ENCODE results near the gene ZNF630. TPM values are rescaled to one million over a fixed set of nuclear protein-coding genes. Genes with fewer than 3 reads are reported as not detected.
A peak's percentile ranks its signal among the peaks of the same experiment; 100 is the strongest.
"Not testable (repeated sequence)": the region's sequence is repeated elsewhere in the genome, so short reads cannot be mapped to it uniquely, and the experiment has no call there.

ZNF630 gene
- total RNA-seq, 1 donor from 2014 or later, result 0.55 TPM

GRCh38 chrX:48022100-48022499, 49.3 kb downstream of the ZNF630 start:
- Mint-ChIP-seq H3K27ac (no peak overlapping the region), H3K4me1 (ENCODE audit: low read depth) (peaks cover 9% of the 10 kb centered on the region), H3K4me3 (ENCODE audit: low read depth) (no peak overlapping the region), H3K27me3 (ENCODE audit: low read depth) (no peaks in the 10 kb centered on the region), H3K9me3 (peaks cover 16% of the 10 kb centered on the region), H3K36me3 (ENCODE audit: low read depth) (no peaks in the 10 kb centered on the region)
- intact Hi-C loops (cut with micrococcal nuclease), result loop anchor here (10.0 kb wide), 1 partner anchor 367 kb away; the partner anchor contains the start of genes ELK1 and UXT
- DNase-seq (ENCODE audit: low spot score), result no peak

- Mint-ChIP-seq H3K36me3 (ENCODE audit: low read depth) (no peaks in the 10 kb centered on the region), H3K27me3 (ENCODE audit: low read depth) (no peaks in the 10 kb centered on the region), H3K4me3 (ENCODE audit: low read depth) (peak overlapping the region; percentile 82), H3K4me1 (ENCODE audit: low read depth) (peaks cover 7% of the 10 kb centered on the region), H3K9me3 (peaks cover 16% of the 10 kb centered on the region), H3K27ac (peak overlapping the region; percentile 85)
- DNase-seq (ENCODE audit: low spot score), result peak; percentile 24
- intact Hi-C loops (cut with micrococcal nuclease), result loop anchor here (10.0 kb wide), 1 partner anchor 366 kb away; the partner anchor contains the start of genes ELK1 and UXT
Observed at GRCh38 chrX:48021026-48021900, 50.2 kb downstream of the ZNF630 start.

- DNase-seq (ENCODE audit: low spot score), result peak; percentile 9
Observed at GRCh38 chrX:48020472-48020871, 51.0 kb downstream of the ZNF630 start.

GRCh38 chrX:48019892-48020291, 51.5 kb downstream of the ZNF630 start:
- H3K27ac Mint-ChIP-seq; H3K4me1 Mint-ChIP-seq (ENCODE audit: low read depth); DNase-seq (ENCODE audit: low spot score); H3K27me3 Mint-ChIP-seq (ENCODE audit: low read depth); H3K36me3 Mint-ChIP-seq (ENCODE audit: low read depth); H3K4me3 Mint-ChIP-seq (ENCODE audit: low read depth): not testable (repeated sequence)
- intact Hi-C loops (cut with micrococcal nuclease), result loop anchor here (10.0 kb wide), 1 partner anchor 365 kb away; the partner anchor contains the start of genes ELK1 and UXT
- H3K9me3 Mint-ChIP-seq, result peaks cover 16% of the 10 kb centered on the region

More at GRCh38 chrX:48020472-48020871, 51.0 kb downstream of the ZNF630 start:
- H3K27me3 Mint-ChIP-seq (ENCODE audit: low read depth); H3K4me3 Mint-ChIP-seq (ENCODE audit: low read depth); H3K4me1 Mint-ChIP-seq (ENCODE audit: low read depth); H3K36me3 Mint-ChIP-seq (ENCODE audit: low read depth): not testable (repeated sequence)
- Mint-ChIP-seq H3K9me3 (peaks cover 16% of the 10 kb centered on the region), H3K27ac (peak overlapping the region; percentile 49)
- intact Hi-C loops (cut with micrococcal nuclease), result loop anchor here (10.0 kb wide), 1 partner anchor 366 kb away; the partner anchor contains the start of genes ELK1 and UXT

- H3K36me3 Mint-ChIP-seq (ENCODE audit: low read depth); H3K27ac Mint-ChIP-seq; H3K9me3 Mint-ChIP-seq; DNase-seq (ENCODE audit: low spot score); H3K27me3 Mint-ChIP-seq (ENCODE audit: low read depth); H3K4me3 Mint-ChIP-seq (ENCODE audit: low read depth); H3K4me1 Mint-ChIP-seq (ENCODE audit: low read depth); intact Hi-C loops (cut with micrococcal nuclease): not testable (repeated sequence)
Observed at GRCh38 chrX:48016583-48017310, 54.7 kb downstream of the ZNF630 start.

GRCh38 chrX:48009445-48009960, 61.9 kb downstream of the ZNF630 start:
- H3K9me3 Mint-ChIP-seq; DNase-seq (ENCODE audit: low spot score); intact Hi-C loops (cut with micrococcal nuclease); H3K27ac Mint-ChIP-seq; H3K27me3 Mint-ChIP-seq (ENCODE audit: low read depth); H3K36me3 Mint-ChIP-seq (ENCODE audit: low read depth); H3K4me1 Mint-ChIP-seq (ENCODE audit: low read depth); H3K4me3 Mint-ChIP-seq (ENCODE audit: low read depth): not testable (repeated sequence)

Other genes starting within 250 kb of the ZNF630 start
- gene ZNF81, start 234.7 kb downstream of the ZNF630 start, total RNA-seq, result 6.1 and 8.1 TPM in 2 replicates
- gene ZNF182, start 67.7 kb downstream of the ZNF630 start, total RNA-seq, result 5.9 and 6.0 TPM in 2 replicates
- gene SPACA5, start 64.7 kb downstream of the ZNF630 start, total RNA-seq, result not detected in 2 replicates
- not detected in 2 replicates for gene SPACA5B, start 59.0 kb upstream of the ZNF630 start, total RNA-seq
- gene SSX5, start 125.2 kb upstream of the ZNF630 start, total RNA-seq, result not detected in 2 replicates
- not detected in 2 replicates for gene SSX1, start 183.8 kb upstream of the ZNF630 start, total RNA-seq